HepG2 (cell line): ENCODE measurements around the gene NTRK2. TPM values are rescaled to one million over a fixed set of nuclear protein-coding genes. Genes with fewer than 3 reads are reported as not detected.

Experiments
- ATAC-seq: fragments of 200-7000 bp; cut with Tn5 transposase; 3 replicates; pipeline ENCODE4 v1.9.1; 2020; ENCODE audit warnings: mild to moderate bottlenecking, moderate library complexity
- BruUV-seq: library from RNA; stranded (reverse); fragments of 400-500 nt; replicated peaks from 2 replicates; lab custom pipeline; 2021; lab: Mats Ljungman, UMichigan
- CTCF ChIA-PET: fragments of 300-600 bp; formaldehyde crosslinking; extraction: SDS; loops from one replicate; lab custom pipeline; 2021; ENCODE audit warnings: low total read pairs, inconsistent platforms, low intra/inter-chr PET ratio; lab: Yijun Ruan, JAX
- POLR2A ChIA-PET: fragments of 350-600 bp; sonication (Branson Sonifier 250); formaldehyde crosslinking; loops from one replicate; lab custom pipeline; 2020; ENCODE audit warnings: antibody characterized with exemption, inconsistent platforms; lab: Yijun Ruan, JAX
- DNase-seq: peaks from one replicate; pipeline ENCODE4 v3.0.0-alpha.2; 2015; ENCODE audit warnings: low spot score
- FAIRE-seq: peaks from 3 replicates; lab custom pipeline; 2011; peaks lifted over from hg19 to GRCh38; lab: Jason Lieb, UNC
- H2AFZ ChIP-seq: one replicate; pipeline ENCODE4 v1.6.1; 2011; ENCODE audit warnings: low read length, inconsistent platforms
- H3K27ac ChIP-seq: fragments of 300-600 bp; 3 replicates; pipeline ENCODE4 v1.8.0; 2011; ENCODE audit warnings: mixed run types, mild to moderate bottlenecking, mixed read lengths, low read length, inconsistent platforms; ENCODE audit not compliant: insufficient read depth; ENCODE audit errors: extremely low read length
- H3K27me3 ChIP-seq, 2 experiments: fragments of 200-600 bp in 1 of 2; 2 replicates in 1 of 2; 3 replicates in 1 of 2; pipeline versions ENCODE4 v1.6.0 to v1.8.0; 2011; ENCODE audit warnings: low read length in 2 of 2, mild to moderate bottlenecking in 2 of 2, moderate library complexity in 2 of 2, inconsistent platforms in 1 of 2; ENCODE audit not compliant: insufficient read depth in 2 of 2, control insufficient read depth in 1 of 2
- H3K36me3 ChIP-seq, 2 experiments: fragments of 200-600 bp in 1 of 2; replicated peaks in 1 of 2; 2 replicates in 1 of 2; 3 replicates in 1 of 2; pipeline versions ENCODE4 v1.5.1 to v1.8.0; 2011; ENCODE audit warnings: low read length in 2 of 2, inconsistent platforms in 1 of 2; ENCODE audit not compliant: insufficient read depth in 2 of 2, control insufficient read depth in 1 of 2
- H3K4me1 ChIP-seq: 2 replicates; pipeline ENCODE4 v1.5.1; 2012; ENCODE audit warnings: low read length, inconsistent platforms; ENCODE audit not compliant: insufficient read depth
- H3K4me2 ChIP-seq: 2 replicates; pipeline ENCODE4 v1.6.0; 2011; ENCODE audit warnings: low read depth, low read length, inconsistent platforms
- H3K4me3 ChIP-seq, 3 experiments: fragments of 200-600 bp in 1 of 3; sonication (generic), shearing (Covaris generic) in 1 of 3; replicated peaks in 1 of 3; 2 replicates each; pipeline ENCODE4 v1.5.1; 2011 to 2016; ENCODE audit warnings: low read length in 3 of 3, inconsistent platforms in 2 of 3, low read depth in 2 of 3, mild to moderate bottlenecking in 2 of 3, control low read depth in 1 of 3, mixed read lengths in 1 of 3; ENCODE audit not compliant: insufficient read depth in 1 of 3
- H3K79me2 ChIP-seq: one replicate; pipeline ENCODE4 v1.6.1; 2011; ENCODE audit warnings: low read length, inconsistent platforms; ENCODE audit not compliant: insufficient read depth
- H3K9ac ChIP-seq: 2 replicates; pipeline ENCODE4 v1.6.0; 2011; ENCODE audit warnings: mild to moderate bottlenecking, low read depth, low read length, inconsistent platforms; ENCODE audit not compliant: insufficient read depth
- H3K9me3 ChIP-seq: 2 replicates; pipeline ENCODE4 v1.5.1; 2012; ENCODE audit warnings: mild to moderate bottlenecking, low read length
- H4K20me1 ChIP-seq: 2 replicates; pipeline ENCODE4 v1.6.0; 2011; ENCODE audit warnings: inconsistent platforms, mild to moderate bottlenecking, low read length, moderate library complexity; ENCODE audit not compliant: insufficient read depth
- CEBPG ChIP-seq: IDR thresholded peaks from 2 replicates; pipeline ENCODE4 v1.6.1; 2016
- CENPBD1 ChIP-seq: sonication (generic); formaldehyde crosslinking; IDR thresholded peaks from 2 replicates; pipeline ENCODE4 v1.8.0; 2022; ENCODE audit warnings: missing genetic modification reagents, low read depth, mild to moderate bottlenecking, borderline replicate concordance
- EZH2 ChIP-seq: conservative IDR thresholded peaks from 2 replicates; pipeline ENCODE4 v1.6.1; 2012; ENCODE audit warnings: mild to moderate bottlenecking, low read depth, low read length, moderate library complexity
- FUBP1 ChIP-seq: sonication (generic); formaldehyde crosslinking; IDR thresholded peaks from 2 replicates; pipeline ENCODE4 v1.5.1; 2020; ENCODE audit warnings: missing genetic modification reagents, mild to moderate bottlenecking, borderline replicate concordance
- HOXA9 ChIP-seq: sonication (generic); formaldehyde crosslinking; IDR thresholded peaks from 2 replicates; pipeline ENCODE4 v1.8.1; 2022; ENCODE audit warnings: missing genetic modification reagents, mild to moderate bottlenecking, moderate library complexity, borderline replicate concordance
- KLF6 ChIP-seq: IDR thresholded peaks from 2 replicates; pipeline ENCODE4 v1.8.0; 2016; ENCODE audit warnings: missing biosample characterization, missing genetic modification reagents
- MTERF4 ChIP-seq: sonication (generic); formaldehyde crosslinking; IDR thresholded peaks from 2 replicates; pipeline ENCODE4 v1.8.0; 2023; ENCODE audit warnings: mild to moderate bottlenecking, missing genetic modification reagents
- MZF1 ChIP-seq: sonication (generic); formaldehyde crosslinking; IDR thresholded peaks from 2 replicates; pipeline ENCODE4 v1.8.1; 2023; ENCODE audit warnings: mild to moderate bottlenecking, missing genetic modification reagents, borderline replicate concordance
- PAF1 ChIP-seq: IDR thresholded peaks from 2 replicates; pipeline ENCODE4 v1.6.1; 2016; ENCODE audit warnings: missing genetic modification reagents, missing compliant biosample characterization
- RBM39 ChIP-seq: fragments of 200-400 bp; formaldehyde crosslinking; IDR thresholded peaks from one replicate; pipeline ENCODE4 v1.6.1; 2018; ENCODE audit warnings: antibody characterized with exemption, mild to moderate bottlenecking, low read depth, low read length; ENCODE audit not compliant: poor library complexity, severe bottlenecking
- SMAD1 ChIP-seq: sonication (generic); formaldehyde crosslinking; IDR thresholded peaks from 2 replicates; pipeline ENCODE4 v1.4.0; 2020; ENCODE audit warnings: missing genetic modification reagents, low read depth, mild to moderate bottlenecking, borderline replicate concordance
- THAP7 ChIP-seq: sonication (generic); formaldehyde crosslinking; IDR thresholded peaks from 2 replicates; pipeline ENCODE4 v1.8.1; 2023; ENCODE audit warnings: mild to moderate bottlenecking, missing genetic modification reagents
- U2AF1 ChIP-seq: fragments of 200-400 bp; formaldehyde crosslinking; optimal IDR thresholded peaks from 2 replicates; pipeline ENCODE3; 2017; ENCODE audit warnings: mild to moderate bottlenecking, low read depth, low read length
- ZNF496 ChIP-seq: sonication (generic); formaldehyde crosslinking; IDR thresholded peaks from 2 replicates; pipeline ENCODE4 v1.8.1; 2023; ENCODE audit warnings: mild to moderate bottlenecking, moderate library complexity, missing genetic modification reagents; ENCODE audit not compliant: insufficient replicate concordance
- ZNF652 ChIP-seq: IDR thresholded peaks from 2 replicates; pipeline ENCODE4 v1.6.1; 2016; ENCODE audit warnings: low read depth, borderline replicate concordance
- WGBS: methylation state at CpG from one replicate; pipeline ENCODE4 v1.1.6; 2017; ENCODE audit warnings: low lambda C conversion rate; 5-methylcytosine and 5-hydroxymethylcytosine counted together
- in situ Hi-C: cut with HindIII; loops from 2 replicates; pipeline ENCODE4 v1.10.0; 2017; ENCODE audit warnings: low pct_unique_long_range_greater_than_20kb; ENCODE audit not compliant: extremely low pct_ligation_motif_present
- intact Hi-C: fragments of 100-400 bp; cut with micrococcal nuclease; formaldehyde crosslinking; loops from one replicate; pipeline ENCODE4 v1.10.0; 2022; ENCODE audit not compliant: unreplicated experiment
- polyA plus RNA-seq, 8 experiments: library from polyadenylated mRNA; depleted of rRNA in 3 of 8; stranded (reverse) in 7 of 8; unstranded in 1 of 8; fragments of >200 nt; fragmentation: Illumina TruSeq in 4 of 8; extraction: Trizol in 4 of 8; gene quantifications; 2 replicates each; pipeline versions ENCODE4 v1.2.1 to v1.2.3, GENCODE V29; 2011 to 2016; ENCODE audit warnings: low read depth in 4 of 8, missing spikeins in 1 of 8, mixed read lengths in 1 of 8; ENCODE audit not compliant: insufficient read depth in 1 of 8
- total RNA-seq, 5 experiments: library from RNA; depleted of rRNA; stranded (reverse); fragments of >200 nt; fragmentation: Illumina TruSeq; extraction: Trizol; gene quantifications; 2 replicates each; pipeline ENCODE4 v1.2.3, GENCODE V29; 2016; ENCODE audit warnings: low read depth in 1 of 5
- TF ChIP-seq, protein P1 (sequence below): sonication (generic); formaldehyde crosslinking; IDR thresholded peaks from 2 replicates; pipeline ENCODE4 v1.4.0; 2020; ENCODE audit warnings: missing genetic modification reagents

The NTRK2 gene
- total and polyA plus RNA-seq, 2 of the 13 experiments (the other 11 are each of a cell fraction or from before 2014, with no cell fraction given), result not detected

- no peak for TF ChIP-seq THAP7 (CRISPR knock-in tag)
- no peak for TF ChIP-seq EZH2
These were observed 320.9 kb downstream of the NTRK2 start (continued) for GRCh38 chr9:84990416-84990815.

DNA sequence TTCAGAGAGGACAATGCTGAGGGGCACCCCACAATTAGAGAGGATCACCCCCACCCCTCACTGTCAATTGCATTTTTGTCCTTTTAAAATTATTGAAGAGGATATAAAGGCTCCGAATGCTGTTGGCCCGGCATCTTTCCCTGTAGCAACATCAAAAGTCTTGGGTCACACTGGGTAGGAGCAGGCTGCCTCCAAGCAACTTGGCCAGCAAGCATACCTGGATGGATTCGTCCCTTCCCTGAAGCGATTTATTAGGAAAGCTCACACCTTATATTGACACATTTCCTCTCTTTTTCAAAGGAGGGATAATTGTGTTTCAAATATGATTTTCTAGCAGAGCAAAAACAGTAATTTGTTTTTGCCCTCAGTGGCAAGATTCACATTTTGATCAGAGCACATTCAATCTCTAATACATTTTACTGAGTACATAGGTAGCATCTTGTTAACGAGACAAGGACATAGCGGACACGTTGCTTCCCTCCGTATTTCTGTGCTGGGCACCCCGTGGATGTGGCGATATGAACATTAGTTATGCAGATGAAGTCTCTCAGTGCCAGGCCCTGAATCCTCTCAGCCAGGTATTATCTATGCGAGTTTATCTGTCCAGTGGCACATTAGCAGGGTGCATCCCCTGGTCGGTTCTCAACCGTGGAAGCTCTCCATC, 321.5 kb downstream of the NTRK2 start:
- 22% methylated on average over 13 of the region's 13 CpGs for WGBS
- POLR2A ChIA-PET, result no interaction called here
- Histone ChIP-seq H3K9ac (no peak overlapping the region), H3K27me3 (no peaks in the 10 kb centered on the region; a peak in 1 of 5 replicates), H4K20me1 (no peaks in the 10 kb centered on the region), H3K9me3 (no peaks in the 10 kb centered on the region), H2AFZ (no peak overlapping the region), H3K36me3 (no peaks in the 10 kb centered on the region), H3K4me3 (no peak overlapping the region), H3K27ac (no peak overlapping the region), H3K4me1 (no peaks in the 10 kb centered on the region), H3K4me2 (no peak overlapping the region), H3K79me2 (no peaks in the 10 kb centered on the region)
- FAIRE-seq (no peak), ATAC-seq (no peak), DNase-seq (no peak)
- intact Hi-C loops (no loop called here), in situ Hi-C loops (no loop called here)
- TF ChIP-seq SMAD1 (CRISPR knock-in tag) (no peak), PAF1 (CRISPR knock-in tag) (no peak), KLF6 (CRISPR knock-in tag) (no peak), CENPBD1 (CRISPR knock-in tag) (no peak), HOXA9 (CRISPR knock-in tag) (no peak), ZNF652 (CRISPR knock-in tag) (no peak), ZNF496 (CRISPR knock-in tag) (no peak), U2AF1 (no peak), FUBP1 (no peak), CEBPG (no peak), MTERF4 (CRISPR knock-in tag) (no peak), MZF1 (CRISPR knock-in tag) (no peak), RBM39 (no peak)
- TF ChIP-seq, protein P1, sequence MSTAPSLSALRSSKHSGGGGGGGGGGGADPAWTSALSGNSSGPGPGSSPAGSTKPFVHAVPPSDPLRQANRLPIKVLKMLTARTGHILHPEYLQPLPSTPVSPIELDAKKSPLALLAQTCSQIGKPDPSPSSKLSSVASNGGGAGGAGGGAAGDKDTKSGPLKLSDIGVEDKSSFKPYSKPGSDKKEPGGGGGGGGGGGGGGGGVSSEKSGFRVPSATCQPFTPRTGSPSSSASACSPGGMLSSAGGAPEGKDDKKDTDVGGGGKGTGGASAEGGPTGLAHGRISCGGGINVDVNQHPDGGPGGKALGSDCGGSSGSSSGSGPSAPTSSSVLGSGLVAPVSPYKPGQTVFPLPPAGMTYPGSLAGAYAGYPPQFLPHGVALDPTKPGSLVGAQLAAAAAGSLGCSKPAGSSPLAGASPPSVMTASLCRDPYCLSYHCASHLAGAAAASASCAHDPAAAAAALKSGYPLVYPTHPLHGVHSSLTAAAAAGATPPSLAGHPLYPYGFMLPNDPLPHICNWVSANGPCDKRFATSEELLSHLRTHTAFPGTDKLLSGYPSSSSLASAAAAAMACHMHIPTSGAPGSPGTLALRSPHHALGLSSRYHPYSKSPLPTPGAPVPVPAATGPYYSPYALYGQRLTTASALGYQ (CRISPR knock-in tag), result no peak
- CTCF ChIA-PET, result no interaction called here
- BruUV-seq, result no TSS peak
